Endometrial microvascular endothelial cells (primary cell): Measurements from ENCODE around the gene GHRH. TPM values are rescaled to one million over a fixed set of nuclear protein-coding genes. Genes with fewer than 3 reads are reported as not detected.

ENCODE experiments used
- in situ Hi-C: cut with HindIII; loops from 2 replicates; pipeline ENCODE4 v1.10.0; 2017; ENCODE audit warnings: low sequenced_read_pairs, low pct_unique_long_range_greater_than_20kb; ENCODE audit errors: inconsistent ontology term
- total RNA-seq: library from RNA; depleted of rRNA; stranded (reverse); fragments of >200 nt; gene quantifications from one replicate; pipeline ENCODE4 v1.2.3, GENCODE V29; 2015; ENCODE audit errors: inconsistent ontology term

The GHRH gene
- total RNA-seq, 1 donor from 2014 or later = not detected

DNA sequence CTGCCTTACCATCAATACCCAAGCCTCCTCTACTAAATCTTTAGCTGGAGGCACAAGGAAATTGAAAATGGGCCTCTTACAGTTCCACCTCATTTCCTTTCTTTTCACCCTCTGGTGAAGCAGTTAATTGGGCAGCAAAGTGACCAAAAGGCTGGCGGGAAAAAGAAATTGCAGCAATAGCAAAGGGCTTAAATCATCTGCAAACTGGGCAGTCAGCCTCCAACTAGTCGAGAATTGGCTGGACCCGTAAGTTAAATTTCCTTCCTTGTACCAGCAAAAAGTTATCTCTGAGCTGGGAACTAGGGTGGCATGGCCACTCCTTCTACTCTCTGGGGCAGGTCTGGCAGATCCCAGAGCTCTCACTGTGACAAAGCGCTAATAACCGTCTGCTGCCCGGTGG is 33.5 kb downstream of the GHRH start:
- in situ Hi-C loops = no loop called here

DNA sequence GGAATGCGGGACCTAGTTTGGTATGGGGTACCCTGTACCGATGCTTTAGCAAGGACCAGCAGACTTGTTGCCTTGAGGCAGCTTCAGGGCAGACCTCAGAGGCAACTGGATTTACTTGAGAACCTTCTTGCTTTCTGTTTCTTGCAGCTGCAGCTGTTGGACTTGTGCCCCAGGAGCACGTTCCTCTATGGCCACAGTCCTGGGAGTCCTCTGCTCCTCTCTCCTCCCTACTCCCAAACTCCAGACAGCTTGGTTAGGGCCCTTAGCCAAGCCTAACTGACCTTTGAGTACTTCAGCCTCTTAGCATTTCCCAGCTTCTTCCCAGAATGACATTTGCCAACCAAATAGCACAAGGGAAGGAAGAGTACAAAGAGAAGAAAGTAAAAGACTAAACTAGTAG is 34.7 kb downstream of the GHRH start:
- in situ Hi-C loops = no loop called here

DNA sequence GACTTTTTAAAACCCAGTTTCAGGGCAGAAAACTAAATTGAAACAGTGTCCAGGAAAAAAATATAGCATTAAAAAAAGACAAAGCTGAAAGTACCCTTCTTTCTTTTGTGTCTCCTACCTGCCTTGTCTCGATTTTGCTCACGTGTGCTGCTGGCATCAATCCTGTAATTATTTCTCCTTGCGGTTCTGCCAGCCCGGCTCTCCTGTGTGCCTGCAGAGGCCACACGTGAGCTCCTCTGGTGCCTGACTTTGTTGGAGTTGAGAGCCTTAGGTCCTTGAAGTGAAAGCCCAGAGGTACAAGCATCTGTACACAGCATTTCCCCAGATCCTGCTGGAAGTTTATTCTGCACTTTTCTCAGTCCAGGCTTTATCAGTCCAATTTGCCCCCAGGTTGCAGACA is 36.5 kb downstream of the GHRH start:
- in situ Hi-C loops = no loop called here

DNA sequence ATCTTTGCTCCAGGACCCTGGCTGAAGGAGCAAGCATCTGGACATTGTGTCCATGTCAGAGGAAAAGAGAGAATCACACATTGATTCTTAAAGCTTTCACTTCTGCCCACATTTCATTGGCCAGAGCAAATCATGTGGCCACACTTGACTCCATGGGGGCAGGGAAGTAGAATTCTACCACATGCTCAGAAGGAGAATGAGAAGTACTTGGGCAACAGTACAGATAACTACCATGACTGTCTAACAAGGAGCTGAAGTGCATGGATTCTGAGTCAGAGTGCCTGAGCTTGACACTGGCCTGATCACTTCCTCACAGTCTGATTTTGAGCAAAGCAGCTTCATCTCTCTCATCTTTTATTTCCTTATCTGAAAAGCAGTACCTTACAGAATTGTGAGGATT is 38.6 kb downstream of the GHRH start:
- in situ Hi-C loops = no loop called here

DNA sequence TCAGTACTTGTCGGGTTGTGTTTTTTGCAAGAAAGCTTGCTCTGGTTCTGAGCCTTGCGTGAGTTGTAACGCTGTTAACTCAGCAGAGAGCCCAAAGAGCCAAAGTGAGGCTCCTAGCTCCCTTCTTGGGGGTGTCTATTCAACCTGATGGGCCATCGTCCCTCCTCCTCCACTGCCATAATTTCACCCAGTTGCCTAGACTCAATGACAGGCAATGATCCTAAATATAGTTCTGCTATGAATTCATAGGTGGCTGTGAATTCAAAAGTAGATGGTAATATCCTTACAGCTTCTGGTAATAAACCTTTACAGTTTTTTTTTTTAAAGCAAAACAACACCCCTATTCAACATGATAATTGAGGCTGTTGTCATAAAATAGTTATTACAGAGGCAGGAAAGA is 39.5 kb downstream of the GHRH start:
- in situ Hi-C loops = no loop called here

DNA sequence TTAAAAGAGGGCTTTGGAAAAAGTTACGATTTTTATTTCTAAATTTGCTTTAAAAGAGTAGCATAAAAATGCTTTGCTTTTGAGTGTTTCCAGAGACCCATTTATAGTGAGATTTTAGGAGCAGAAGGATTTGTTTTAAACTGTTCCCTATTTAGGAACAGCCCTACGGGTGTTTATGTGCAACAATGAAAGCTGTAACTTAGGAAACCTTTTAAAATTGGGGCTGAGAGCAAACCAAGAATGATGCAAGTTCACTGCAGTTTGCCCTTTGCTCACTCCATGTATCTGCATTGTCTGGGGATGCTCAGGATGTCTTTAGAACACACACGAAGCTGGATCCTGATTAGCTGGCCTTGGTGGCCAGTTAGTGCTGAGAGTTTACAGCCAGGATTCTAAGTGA is 40.9 kb downstream of the GHRH start:
- in situ Hi-C loops = no loop called here

DNA sequence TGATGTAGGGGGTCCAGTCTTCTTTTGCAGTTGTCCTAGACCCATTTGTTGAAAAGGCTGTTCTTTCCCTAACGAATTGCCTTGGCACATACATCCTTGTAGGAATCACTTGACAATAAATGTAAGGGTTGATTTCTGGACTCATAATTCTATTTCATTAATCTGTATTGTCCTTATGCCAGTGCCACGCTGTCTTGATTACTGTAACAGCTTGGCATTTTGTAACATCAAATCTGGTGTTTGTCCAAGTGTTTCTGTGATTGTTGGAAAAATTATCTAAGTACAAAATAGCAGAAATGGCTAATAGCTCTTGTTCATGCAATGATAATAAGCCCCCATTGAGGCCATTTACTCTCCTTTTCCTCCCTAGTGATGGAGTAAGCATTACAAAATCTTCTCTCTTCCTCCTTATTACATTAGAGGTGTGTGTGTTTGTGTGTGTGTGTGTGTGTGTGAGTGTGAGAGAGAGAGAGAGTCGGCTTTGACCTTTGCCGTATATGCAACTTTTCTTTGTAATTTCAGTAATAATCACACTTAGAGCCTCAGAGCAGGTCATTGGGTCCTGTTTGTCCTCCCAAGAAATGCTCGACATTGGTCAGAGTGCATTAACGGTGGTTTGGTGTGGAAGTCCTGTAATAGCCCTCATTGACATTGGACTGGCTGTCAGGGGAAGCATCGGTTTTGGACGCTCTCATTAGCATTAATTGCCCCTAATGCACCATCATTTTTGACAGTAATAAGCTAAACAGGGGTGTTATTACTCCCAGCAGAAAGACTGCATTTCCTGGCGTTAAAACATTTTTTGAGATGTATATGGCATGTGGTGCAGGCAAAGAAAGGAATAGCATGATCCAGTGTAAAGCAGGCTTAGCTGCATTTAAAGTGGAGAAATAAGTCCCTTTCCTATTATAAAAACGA is 41.6 kb downstream of the GHRH start:
- in situ Hi-C loops = no loop called here

DNA sequence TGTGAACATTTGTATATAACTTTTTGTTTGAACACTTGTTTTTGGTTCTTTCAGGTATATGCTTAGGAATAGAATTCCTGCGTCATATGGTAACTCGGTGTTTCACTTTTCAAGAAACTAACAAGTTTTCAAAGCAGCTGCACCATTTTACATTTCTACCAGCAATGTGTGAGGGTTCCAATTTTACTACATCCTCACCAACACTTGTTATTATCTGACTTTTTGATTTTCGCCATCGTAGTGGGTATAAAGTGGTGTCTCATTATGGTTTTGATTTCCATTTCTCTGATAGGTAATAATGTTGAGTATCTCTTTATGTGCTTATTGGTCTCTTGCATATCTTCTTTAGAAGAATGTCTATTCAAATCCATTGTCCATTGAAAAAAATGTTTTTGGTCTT is 42.6 kb downstream of the GHRH start:
- in situ Hi-C loops = no loop called here

DNA sequence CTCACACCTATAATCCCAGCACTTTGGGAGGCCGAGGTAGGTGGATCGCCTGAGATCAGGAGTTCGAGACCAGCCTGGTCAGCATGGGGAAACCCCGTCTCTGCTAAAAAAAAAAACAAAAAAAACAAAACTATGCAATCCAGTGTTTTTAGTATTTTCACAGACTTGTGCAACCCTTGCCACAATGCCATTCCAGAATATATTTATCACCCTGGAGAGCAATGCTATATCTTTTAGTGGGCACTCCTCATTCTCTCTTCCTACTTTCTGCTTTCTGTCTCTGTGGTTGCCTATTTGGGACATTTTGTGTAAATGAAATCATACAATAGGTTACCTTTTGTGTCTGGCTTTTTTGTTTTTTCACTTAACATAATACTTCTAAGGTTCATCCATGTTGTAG is 43.2 kb downstream of the GHRH start:
- in situ Hi-C loops = no loop called here

DNA sequence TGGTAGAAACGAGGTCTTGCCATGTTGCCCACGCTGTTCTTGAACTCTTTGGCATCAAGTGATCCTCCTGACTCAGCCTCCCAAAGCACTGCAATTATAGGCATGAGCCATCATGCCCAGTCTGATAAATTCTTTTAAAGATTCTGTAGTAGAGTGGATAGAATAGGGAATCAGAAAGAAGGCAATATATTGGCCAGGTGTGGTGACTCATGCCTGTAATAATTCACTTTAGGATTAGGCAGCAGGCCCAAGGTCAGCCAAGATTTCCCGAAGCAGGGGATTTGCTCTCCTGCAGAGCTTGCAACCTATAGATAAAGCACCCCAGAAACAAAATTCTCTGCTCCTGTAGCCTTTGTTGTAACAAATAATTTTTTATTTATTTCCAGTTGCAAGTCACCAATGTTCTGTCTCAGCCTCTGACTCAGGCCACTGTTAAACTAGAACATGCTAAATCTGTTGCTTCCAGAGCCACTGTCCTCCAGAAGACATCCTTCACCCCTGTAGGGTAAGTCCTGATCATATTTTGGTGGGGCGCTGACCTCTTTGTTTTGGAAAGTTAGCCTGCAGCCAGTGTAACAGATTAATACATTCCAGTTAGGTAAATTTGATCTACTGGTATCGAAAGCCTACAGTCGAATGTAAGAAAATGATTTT is 51.8 kb downstream of the GHRH start:
- in situ Hi-C loops = no loop called here

DNA sequence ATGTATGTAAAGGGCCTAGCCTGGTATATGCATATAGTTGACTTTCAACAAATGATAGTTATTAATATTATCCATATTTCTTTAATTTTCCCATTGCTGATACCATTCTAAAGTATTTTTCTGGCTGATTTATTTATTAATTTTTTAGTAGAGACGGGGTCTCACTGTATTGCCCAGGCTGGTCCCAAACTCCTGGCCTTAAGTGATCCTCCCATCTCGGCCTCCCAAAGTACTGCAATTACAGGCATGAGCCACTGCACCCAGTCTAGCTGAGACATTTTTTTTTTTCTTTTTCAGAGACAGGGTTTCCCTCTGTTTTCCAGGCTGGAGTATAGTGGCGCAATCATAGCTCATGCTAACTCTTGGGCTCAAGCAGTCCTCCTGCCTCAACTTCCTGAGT is 52.4 kb downstream of the GHRH start:
- in situ Hi-C loops = no loop called here

DNA sequence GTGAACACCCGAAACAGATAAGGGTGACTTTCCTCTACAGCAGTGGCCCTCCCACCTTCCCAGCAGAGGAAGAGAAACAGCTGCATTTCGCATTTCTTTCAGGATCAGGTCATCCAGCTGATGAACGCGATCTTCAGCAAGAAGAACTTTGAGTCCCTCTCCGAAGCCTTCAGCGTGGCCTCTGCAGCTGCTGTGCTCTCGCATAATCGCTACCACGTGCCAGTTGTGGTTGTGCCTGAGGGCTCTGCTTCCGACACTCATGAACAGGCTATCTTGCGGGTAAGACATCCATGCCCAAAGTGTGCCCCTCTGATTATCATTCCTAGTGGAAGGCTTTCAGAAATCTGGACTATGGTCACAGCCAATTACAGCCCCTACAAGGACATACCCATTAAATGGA is 54.4 kb downstream of the GHRH start:
- in situ Hi-C loops = no loop called here

DNA sequence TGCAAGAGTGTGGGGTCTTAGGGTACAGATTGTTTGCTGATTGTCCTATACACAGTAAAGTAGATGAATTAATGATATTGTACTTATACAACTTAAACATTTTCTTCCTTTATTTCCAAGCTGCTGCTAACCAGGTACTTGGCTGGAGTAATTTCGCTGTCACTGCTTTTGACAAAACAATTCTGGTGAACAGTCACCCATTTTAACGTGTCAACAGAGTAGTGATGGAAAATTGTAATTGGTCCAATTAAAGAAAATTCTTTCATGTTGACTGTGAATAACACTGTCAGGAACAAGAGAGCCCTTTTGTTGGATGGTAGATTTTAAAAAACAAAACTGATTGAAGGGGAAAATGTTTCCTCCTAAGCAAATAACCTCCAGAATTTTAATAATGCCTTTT is 55.8 kb downstream of the GHRH start:
- in situ Hi-C loops = no loop called here

DNA sequence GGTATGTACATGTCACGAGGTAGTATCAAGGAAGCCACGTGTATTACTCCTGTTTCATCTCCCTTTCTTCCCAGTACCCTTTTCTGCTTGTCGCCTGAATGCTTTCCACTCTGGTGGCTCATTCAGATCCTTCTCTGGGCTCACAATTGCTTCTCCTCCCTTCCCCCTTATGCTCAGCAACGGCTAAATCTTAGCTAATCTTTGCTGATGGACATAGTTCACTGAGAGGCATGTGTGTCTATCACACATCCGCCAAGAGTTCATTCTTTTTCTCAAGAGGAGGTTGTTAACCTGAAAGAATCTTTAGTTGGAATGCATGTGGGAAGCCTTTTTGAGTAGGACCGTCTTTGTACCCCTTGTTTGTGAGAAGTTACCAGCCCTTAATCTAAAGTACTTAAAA is 56.5 kb downstream of the GHRH start:
- in situ Hi-C loops = no loop called here

DNA sequence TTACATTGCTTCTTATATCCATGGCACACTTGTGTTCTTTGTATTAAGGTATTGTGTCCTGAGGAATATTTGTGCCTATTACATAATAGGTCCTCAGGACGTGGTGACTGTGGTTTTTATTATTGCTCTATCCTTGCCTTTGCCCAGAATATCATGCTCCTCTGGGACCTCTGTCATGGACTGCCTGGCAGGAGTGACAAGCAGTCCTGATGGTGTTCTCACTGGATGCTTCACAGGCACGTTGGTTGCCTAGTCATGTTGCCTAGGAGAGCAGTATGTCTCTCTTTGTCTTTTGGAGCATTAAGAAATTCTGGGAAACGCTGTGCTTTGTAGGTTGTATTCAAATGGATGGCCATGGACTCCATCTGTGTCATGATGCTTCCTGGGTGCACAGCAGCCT is 57.6 kb downstream of the GHRH start:
- in situ Hi-C loops = no loop called here

DNA sequence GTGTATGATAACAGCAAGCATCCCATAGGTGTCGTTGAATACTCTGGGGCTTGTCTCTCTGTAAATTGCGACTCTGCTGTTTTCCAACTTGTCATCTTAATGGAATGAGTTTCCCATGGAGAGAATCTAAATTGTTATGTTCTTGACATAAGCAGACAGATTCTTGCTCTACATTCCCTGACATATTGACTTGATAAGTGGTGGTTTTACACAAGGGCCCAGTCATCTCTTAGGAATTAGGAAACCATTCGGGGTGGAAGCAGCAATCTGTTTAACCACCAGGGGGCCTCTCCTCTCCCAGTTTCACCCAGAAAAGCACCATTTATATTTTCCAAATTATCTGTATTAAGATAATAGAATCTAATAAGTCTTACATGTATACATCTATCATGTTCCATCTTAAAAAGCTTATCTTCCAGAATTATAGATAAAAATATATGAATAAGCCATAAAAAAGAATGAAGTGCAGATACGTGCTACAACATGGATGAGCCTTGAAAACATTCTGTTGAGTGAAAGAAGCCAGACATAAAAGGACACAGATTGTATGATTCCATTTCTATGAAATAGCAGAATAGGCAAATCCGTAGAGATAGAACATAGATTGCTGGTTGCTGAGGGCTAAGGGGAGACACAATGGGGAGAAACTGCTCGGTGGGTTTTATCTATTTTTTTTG is 59.2 kb downstream of the GHRH start:
- in situ Hi-C loops = no loop called here

DNA sequence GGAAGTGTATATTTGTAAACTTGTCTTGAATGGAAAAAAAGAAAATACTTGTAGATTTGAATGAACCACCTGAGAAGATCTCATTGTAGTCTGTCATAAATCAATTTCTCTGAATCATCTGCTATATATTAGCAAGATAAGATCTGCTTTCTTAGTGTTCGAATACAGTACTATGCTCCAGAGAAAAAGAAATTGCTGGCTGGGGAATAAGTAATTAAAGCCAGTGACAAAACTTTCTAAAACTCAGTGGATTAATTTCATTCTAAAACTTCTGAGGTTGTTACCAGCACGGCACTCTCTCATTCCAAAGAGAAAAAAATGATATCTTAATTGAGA is 59.8 kb downstream of the GHRH start:
- in situ Hi-C loops = no loop called here
